HL-60 (cell line): Measurements from ENCODE around the gene WIPF1.
A peak's percentile ranks its signal among the peaks of the same experiment; 100 is the strongest.

Source experiments
- DNase-seq, 2 experiments: peaks; one replicate each; pipeline ENCODE4 v3.0.0-alpha.2; 2010 to 2020; ENCODE audit warnings: low read depth in 1 of 2, low spot score in 1 of 2
- H3K27ac ChIP-seq: fragments of 250-450 bp; sonication (Bioruptor Pico); replicated peaks from 2 replicates; pipeline ENCODE4 v1.5.1; 2020; ENCODE audit warnings: mild to moderate bottlenecking, moderate library complexity
- H3K27me3 ChIP-seq: fragments of 250-450 bp; sonication (Bioruptor Pico); 2 replicates; pipeline ENCODE4 v1.5.1; 2021; ENCODE audit warnings: mild to moderate bottlenecking, moderate library complexity; ENCODE audit not compliant: insufficient read depth, poor library complexity, severe bottlenecking
- H3K4me3 ChIP-seq: replicated peaks from 2 replicates; pipeline ENCODE4 v1.5.1; 2011; ENCODE audit warnings: mild to moderate bottlenecking, control low read depth, low read length; ENCODE audit not compliant: insufficient read depth
- GABPA ChIP-seq: IDR thresholded peaks from 2 replicates; pipeline ENCODE4 v1.6.1; 2012; ENCODE audit warnings: low read depth
- POLR2AphosphoS5 ChIP-seq: IDR thresholded peaks from 2 replicates; pipeline ENCODE4 v1.6.1; 2012; ENCODE audit warnings: low read depth
- SPI1 ChIP-seq: IDR thresholded peaks from 2 replicates; pipeline ENCODE4 v1.6.1; 2012; ENCODE audit warnings: low read depth, mild to moderate bottlenecking, borderline replicate concordance
- TF ChIP-seq, protein P1 (sequence below): IDR thresholded peaks from one replicate; pipeline ENCODE4 v1.5.1; 2011; ENCODE audit warnings: low read length, control low read depth, inconsistent platforms; ENCODE audit not compliant: insufficient read depth
- TF ChIP-seq, protein P2 (sequence below): IDR thresholded peaks from 2 replicates; pipeline ENCODE4 v1.6.1; 2012; ENCODE audit warnings: low read depth; ENCODE audit not compliant: insufficient replicate concordance

The WIPF1 gene

DNA sequence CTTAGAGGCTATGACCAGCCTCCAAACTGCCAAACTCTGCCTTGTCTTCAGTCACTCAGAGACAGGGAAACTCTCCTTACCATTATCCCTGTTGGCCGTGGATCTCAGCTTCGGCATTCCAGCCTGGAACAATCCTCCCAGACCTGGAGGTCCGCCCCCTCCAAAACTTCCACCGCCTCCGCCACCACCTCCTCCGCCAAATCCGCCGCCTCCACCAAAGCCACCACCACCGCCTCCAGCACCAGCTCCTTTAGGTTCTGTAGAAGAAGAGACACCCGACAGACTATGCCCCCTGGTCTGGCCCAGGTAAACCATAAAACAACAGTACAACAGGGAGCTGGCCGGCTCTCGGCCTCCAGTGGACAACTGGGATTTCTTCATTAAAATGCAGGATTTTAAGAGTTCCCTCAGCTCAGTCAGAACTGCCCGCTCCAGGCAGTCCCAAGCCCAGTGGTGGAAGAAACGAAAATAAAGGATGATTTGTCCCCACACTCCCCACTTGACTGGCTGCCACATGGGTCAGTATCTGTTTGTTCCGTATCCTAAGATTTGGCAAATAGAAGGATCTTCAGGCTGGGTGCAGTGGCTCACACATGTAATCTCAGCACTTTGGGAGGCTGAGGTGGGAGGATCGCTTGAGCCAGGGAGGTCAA lies 22.4 kb downstream of the WIPF1 start:
- TF ChIP-seq POLR2AphosphoS5 (no peak), SPI1 (no peak), GABPA (no peak)
- TF ChIP-seq, protein P1, sequence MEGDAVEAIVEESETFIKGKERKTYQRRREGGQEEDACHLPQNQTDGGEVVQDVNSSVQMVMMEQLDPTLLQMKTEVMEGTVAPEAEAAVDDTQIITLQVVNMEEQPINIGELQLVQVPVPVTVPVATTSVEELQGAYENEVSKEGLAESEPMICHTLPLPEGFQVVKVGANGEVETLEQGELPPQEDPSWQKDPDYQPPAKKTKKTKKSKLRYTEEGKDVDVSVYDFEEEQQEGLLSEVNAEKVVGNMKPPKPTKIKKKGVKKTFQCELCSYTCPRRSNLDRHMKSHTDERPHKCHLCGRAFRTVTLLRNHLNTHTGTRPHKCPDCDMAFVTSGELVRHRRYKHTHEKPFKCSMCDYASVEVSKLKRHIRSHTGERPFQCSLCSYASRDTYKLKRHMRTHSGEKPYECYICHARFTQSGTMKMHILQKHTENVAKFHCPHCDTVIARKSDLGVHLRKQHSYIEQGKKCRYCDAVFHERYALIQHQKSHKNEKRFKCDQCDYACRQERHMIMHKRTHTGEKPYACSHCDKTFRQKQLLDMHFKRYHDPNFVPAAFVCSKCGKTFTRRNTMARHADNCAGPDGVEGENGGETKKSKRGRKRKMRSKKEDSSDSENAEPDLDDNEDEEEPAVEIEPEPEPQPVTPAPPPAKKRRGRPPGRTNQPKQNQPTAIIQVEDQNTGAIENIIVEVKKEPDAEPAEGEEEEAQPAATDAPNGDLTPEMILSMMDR, result no peak
- TF ChIP-seq, protein P2, sequence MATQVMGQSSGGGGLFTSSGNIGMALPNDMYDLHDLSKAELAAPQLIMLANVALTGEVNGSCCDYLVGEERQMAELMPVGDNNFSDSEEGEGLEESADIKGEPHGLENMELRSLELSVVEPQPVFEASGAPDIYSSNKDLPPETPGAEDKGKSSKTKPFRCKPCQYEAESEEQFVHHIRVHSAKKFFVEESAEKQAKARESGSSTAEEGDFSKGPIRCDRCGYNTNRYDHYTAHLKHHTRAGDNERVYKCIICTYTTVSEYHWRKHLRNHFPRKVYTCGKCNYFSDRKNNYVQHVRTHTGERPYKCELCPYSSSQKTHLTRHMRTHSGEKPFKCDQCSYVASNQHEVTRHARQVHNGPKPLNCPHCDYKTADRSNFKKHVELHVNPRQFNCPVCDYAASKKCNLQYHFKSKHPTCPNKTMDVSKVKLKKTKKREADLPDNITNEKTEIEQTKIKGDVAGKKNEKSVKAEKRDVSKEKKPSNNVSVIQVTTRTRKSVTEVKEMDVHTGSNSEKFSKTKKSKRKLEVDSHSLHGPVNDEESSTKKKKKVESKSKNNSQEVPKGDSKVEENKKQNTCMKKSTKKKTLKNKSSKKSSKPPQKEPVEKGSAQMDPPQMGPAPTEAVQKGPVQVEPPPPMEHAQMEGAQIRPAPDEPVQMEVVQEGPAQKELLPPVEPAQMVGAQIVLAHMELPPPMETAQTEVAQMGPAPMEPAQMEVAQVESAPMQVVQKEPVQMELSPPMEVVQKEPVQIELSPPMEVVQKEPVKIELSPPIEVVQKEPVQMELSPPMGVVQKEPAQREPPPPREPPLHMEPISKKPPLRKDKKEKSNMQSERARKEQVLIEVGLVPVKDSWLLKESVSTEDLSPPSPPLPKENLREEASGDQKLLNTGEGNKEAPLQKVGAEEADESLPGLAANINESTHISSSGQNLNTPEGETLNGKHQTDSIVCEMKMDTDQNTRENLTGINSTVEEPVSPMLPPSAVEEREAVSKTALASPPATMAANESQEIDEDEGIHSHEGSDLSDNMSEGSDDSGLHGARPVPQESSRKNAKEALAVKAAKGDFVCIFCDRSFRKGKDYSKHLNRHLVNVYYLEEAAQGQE, result no peak
- Histone ChIP-seq H3K4me3 (no peak overlapping the region), H3K27ac (no peak overlapping the region), H3K27me3 (no peaks in the 10 kb centered on the region)
- no peak for DNase-seq

DNA sequence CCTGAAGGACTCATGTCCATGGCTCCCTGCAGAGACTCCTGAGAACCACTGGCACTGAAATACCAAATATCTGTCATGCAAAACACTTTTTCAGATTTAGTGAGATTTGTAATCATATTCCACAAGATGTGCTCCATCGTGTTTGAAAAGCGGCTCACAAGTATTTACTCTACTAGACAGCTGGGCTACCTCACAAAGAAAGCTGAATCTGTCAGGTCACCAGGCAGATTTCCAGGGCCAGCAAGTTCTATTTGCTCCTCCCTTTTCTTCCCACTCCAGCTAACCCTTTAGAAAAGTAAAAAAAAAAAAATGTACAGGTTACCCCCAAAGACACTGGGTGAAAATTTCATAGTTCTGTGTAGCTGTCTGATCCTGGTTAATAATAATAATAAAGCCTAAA lies 22.9 kb downstream of the WIPF1 start:
- DNase-seq, result no peak
- peak overlapping the region; percentile 32 for H3K27ac ChIP-seq
- H3K4me3 ChIP-seq, result no peak overlapping the region
- no peaks in the 10 kb centered on the region for H3K27me3 ChIP-seq
- TF ChIP-seq SPI1 (no peak), POLR2AphosphoS5 (no peak), GABPA (no peak)
- TF ChIP-seq, protein P1, result no peak
- TF ChIP-seq, protein P2, result no peak

DNA sequence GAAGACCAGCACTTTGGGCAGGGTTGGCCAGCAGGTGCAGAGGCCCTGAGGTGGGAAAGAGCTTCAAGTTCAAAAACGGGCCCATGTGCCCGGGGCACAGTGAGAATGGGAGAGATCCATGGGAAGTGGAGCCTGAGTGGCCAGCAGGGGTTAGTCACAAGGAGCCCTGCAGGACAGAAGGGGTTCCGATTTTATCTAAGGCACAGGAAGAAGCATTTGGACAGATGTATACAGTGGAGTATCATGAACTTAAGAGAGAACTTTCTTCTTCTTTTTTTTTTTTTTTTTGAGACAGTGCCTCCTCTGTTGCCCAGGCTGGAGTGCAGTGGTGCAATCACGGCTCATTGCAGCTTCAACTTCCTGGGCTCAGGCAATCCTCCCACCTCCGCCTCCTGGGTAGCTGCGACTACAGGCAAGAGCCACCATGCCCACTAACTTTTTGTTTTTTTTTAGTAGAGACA lies 24.0 kb downstream of the WIPF1 start:
- no peak overlapping the region for H3K4me3 ChIP-seq
- no peaks in the 10 kb centered on the region for H3K27me3 ChIP-seq
- DNase-seq, result peak in 1 of 2 experiments; percentile 95
- TF ChIP-seq SPI1, result no peak
- TF ChIP-seq, protein P2, result no peak
- no peak for TF ChIP-seq GABPA
- no peak for TF ChIP-seq POLR2AphosphoS5
- TF ChIP-seq, protein P1, result no peak
- peak overlapping the region; percentile 51 for H3K27ac ChIP-seq
